ENCODE data around the gene LPIN1. TPM values are rescaled to one million over a fixed set of nuclear protein-coding genes. Genes with fewer than 3 reads are reported as not detected.

Gene LPIN1
- total RNA-seq, 1 experiment from 2014 or later = 4.4 TPM

- Histone ChIP-seq H2AK5ac (ENCODE audit: insufficient read length, low read length) (no peak overlapping the region), H3K79me2 (ENCODE audit: insufficient read depth, low read length) (no peaks in the 10 kb centered on the region), H4K20me1 (ENCODE audit: control insufficient read depth, insufficient read depth, insufficient read length) (no peaks in the 10 kb centered on the region), H3K27me3 (ENCODE audit: insufficient read depth, low read length) (no peaks in the 10 kb centered on the region), H3K79me1 (ENCODE audit: insufficient read depth, low read depth, low read length, poor library complexity, severe bottlenecking) (no peaks in the 10 kb centered on the region), H2AFZ (ENCODE audit: low read length) (no peak overlapping the region), H3K23ac (ENCODE audit: insufficient read length, low read depth, low read length) (no peak overlapping the region), H3K27ac (ENCODE audit: insufficient read length, low read depth, low read length) (no peak overlapping the region), H3K9ac (ENCODE audit: extremely low read depth, insufficient read length, low read length) (no peak overlapping the region), H3K4me1 (ENCODE audit: insufficient read depth, low read length) (no peaks in the 10 kb centered on the region), H2BK20ac (ENCODE audit: low read depth, low read length, poor library complexity, severe bottlenecking) (no peak overlapping the region), H3K23me2 (ENCODE audit: insufficient read length, low read depth, low read length, poor library complexity, severe bottlenecking) (no peaks in the 10 kb centered on the region), H3K9me3 (ENCODE audit: control insufficient read depth, low read depth, low read length) (no peaks in the 10 kb centered on the region), H2BK120ac (ENCODE audit: low read depth, low read length, poor library complexity, severe bottlenecking) (no peak overlapping the region), H2BK12ac (ENCODE audit: insufficient read length, low read depth, low read length) (no peak overlapping the region), H3K4me2 (ENCODE audit: insufficient read depth, insufficient read length, low read length) (no peak overlapping the region), H4K91ac (ENCODE audit: insufficient read length, low read depth, low read length) (no peak overlapping the region), H3K4ac (ENCODE audit: low read depth, low read length) (no peak overlapping the region), H3K56ac (ENCODE audit: insufficient read length, low read depth, low read length) (no peak overlapping the region), H4K5ac (ENCODE audit: insufficient read length, low read depth, low read length) (no peak overlapping the region), H3T11ph (ENCODE audit: low read length) (no peak overlapping the region), H4K8ac (replicated peaks; ENCODE audit: insufficient read length, low read depth, low read length) (no peak overlapping the region), H2BK15ac (ENCODE audit: low read depth, low read length) (no peak overlapping the region), H3K14ac (ENCODE audit: insufficient read depth, low read length) (no peak overlapping the region), H2BK5ac (ENCODE audit: insufficient read length, low read length) (no peak overlapping the region), H3K18ac (ENCODE audit: insufficient read length, low read depth, low read length) (no peak overlapping the region)
- WGBS (ENCODE audit: extremely low coverage, insufficient read length, low lambda C conversion rate) = no CpG with 5 or more reads among the region's 7 CpGs
- peaks cover 2% of the 10 kb centered on the region for H3K27me3 Mint-ChIP-seq (ENCODE audit: low read depth)
- H3K27ac Mint-ChIP-seq = no peak overlapping the region; a peak in 1 of 7 replicates
- H3K4me1 Mint-ChIP-seq = peaks cover 13 to 17% of the 10 kb centered on the region in 2 experiments
- no peak overlapping the region for H3K4me3 Mint-ChIP-seq
- no peaks in the 10 kb centered on the region for H3K9me3 Mint-ChIP-seq
- no peak for DNase-seq
- H3K36me3 Mint-ChIP-seq (ENCODE audit: insufficient read depth in 1 of 3, low read depth in 3 of 3) = no peaks in the 10 kb centered on the region
- TF ChIP-seq CTCF (conservative IDR thresholded peaks at IDR 0.05) = no peak
Measured at GRCh38 chr2:11720752-11721151, 25.7 kb upstream of the LPIN1 start.

All from H9 (cell line).